HUES64 (cell line): Measurements from ENCODE around the gene MEIS1.

Experiments used
- H3K27ac ChIP-seq: 2 replicates; pipeline ENCODE4 v1.7.0; 2013; ENCODE audit warnings: low read depth, low read length, inconsistent platforms
- H3K27me3 ChIP-seq: 2 replicates; pipeline ENCODE4 v1.6.1; 2013; ENCODE audit warnings: mild to moderate bottlenecking, low read length; ENCODE audit not compliant: insufficient read depth
- H3K36me3 ChIP-seq: 2 replicates; pipeline ENCODE4 v1.6.1; 2013; ENCODE audit warnings: mild to moderate bottlenecking, low read length; ENCODE audit not compliant: insufficient read depth
- H3K4me1 ChIP-seq: 2 replicates; pipeline ENCODE4 v1.6.1; 2013; ENCODE audit warnings: mild to moderate bottlenecking, low read length, moderate library complexity; ENCODE audit not compliant: insufficient read depth
- H3K4me3 ChIP-seq: 2 replicates; pipeline ENCODE4 v1.5.1; 2013; ENCODE audit warnings: mild to moderate bottlenecking, low read length, moderate library complexity
- H3K9ac ChIP-seq: 2 replicates; pipeline ENCODE4 v1.6.1; 2013; ENCODE audit warnings: mild to moderate bottlenecking, low read depth, low read length
- H3K9me3 ChIP-seq: 2 replicates; pipeline ENCODE4 v1.6.1; 2013; ENCODE audit warnings: low read depth, low read length; ENCODE audit not compliant: insufficient read depth
- WGBS: fragments of 150-250, 120-280 bp; methylation state at CpG from one replicate; pipeline ENCODE4 v1.1.7; 2013; ENCODE audit warnings: missing lambda C conversion rate; 5-methylcytosine and 5-hydroxymethylcytosine counted together

Gene MEIS1

DNA sequence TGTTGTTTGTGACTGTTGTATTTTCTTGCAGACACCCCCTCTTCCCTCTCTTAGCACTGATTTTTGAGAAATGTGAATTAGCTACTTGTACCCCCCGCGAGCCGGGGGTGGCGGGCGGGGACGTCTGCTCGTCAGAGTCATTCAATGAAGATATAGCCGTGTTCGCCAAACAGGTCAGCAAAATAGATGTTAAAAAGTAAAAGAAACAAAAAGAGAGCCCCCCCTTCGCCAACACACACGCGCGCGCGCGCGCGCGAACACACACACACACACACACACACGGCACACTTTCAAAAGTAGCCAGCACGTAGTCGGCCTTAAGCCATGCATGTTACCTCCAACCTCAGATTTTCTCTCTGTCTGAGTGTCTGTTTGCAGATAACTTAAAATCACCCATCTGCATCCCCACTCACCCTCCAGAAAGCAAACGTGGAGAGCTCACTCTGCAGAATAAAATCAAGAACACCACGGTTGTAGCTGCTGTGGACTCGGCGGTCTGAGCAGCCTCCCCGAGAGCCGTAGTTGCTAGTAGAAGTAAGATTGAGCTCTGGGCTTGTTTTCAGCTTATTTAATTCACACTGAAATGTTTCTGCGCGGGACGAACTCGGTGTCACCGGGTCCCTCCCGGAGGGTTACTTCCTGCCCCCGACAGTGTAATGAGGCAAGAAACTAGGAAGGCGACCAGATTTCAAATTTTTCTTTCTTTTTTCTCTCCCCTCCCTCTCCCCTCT lies 5.1 kb downstream of the MEIS1 start:
- Histone ChIP-seq H3K4me3 (peak overlapping the region; percentile 59), H3K9me3 (no peaks in the 10 kb centered on the region), H3K27ac (no peak overlapping the region), H3K9ac (peak overlapping the region; percentile 34; the same call in 1 of the 2 replicates), H3K36me3 (no peaks in the 10 kb centered on the region), H3K4me1 (peaks cover 78% of the 10 kb centered on the region), H3K27me3 (peaks cover 100% of the 10 kb centered on the region)
- WGBS: 2% methylated on average over 36 of the region's 36 CpGs

DNA sequence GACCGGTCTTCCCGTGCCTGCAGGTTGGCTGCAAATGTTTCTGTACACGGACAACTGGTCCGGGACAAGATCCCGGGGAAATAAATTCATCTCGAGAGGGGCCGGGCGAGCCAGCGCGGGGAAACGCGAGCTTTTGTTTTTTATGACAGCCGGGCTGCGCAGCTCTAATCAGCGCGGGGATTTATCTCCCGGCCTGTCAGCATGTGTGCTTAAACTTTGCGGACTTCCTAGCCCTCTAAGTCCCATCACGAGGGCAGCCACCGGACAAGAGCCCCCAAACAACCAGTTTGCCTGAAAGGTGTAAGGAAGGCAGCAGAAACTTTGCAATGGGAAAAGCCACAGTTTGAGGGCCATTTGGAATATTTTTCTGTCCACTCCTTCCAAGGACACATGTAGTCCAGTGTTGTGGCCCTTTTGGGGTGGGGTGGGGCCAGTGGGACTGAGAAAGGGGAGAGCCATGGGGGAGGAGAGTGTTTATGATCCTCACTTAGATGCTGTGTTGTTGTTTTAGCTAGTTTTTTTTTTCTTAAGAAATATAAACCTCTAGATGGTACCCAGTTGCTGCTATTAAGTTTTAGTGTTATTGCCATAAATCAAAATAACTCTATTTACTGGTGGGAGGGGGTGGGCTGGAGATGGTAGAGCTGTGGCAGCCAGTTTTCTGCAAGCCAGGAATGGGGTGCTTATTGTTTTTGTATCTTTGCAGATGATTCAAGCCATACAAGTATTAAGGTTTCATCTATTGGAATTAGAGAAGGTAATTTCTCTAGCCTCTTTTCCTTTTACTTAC lies 6.0 kb downstream of the MEIS1 start:
- Histone ChIP-seq H3K4me3 (no peak overlapping the region; the same call in 1 of the 2 replicates), H3K9ac (no peak overlapping the region), H3K4me1 (peaks cover 70% of the 10 kb centered on the region), H3K27ac (no peak overlapping the region), H3K36me3 (no peaks in the 10 kb centered on the region), H3K9me3 (no peaks in the 10 kb centered on the region), H3K27me3 (peaks cover 100% of the 10 kb centered on the region)
- 1% methylated on average over 20 of the region's 20 CpGs for WGBS

DNA sequence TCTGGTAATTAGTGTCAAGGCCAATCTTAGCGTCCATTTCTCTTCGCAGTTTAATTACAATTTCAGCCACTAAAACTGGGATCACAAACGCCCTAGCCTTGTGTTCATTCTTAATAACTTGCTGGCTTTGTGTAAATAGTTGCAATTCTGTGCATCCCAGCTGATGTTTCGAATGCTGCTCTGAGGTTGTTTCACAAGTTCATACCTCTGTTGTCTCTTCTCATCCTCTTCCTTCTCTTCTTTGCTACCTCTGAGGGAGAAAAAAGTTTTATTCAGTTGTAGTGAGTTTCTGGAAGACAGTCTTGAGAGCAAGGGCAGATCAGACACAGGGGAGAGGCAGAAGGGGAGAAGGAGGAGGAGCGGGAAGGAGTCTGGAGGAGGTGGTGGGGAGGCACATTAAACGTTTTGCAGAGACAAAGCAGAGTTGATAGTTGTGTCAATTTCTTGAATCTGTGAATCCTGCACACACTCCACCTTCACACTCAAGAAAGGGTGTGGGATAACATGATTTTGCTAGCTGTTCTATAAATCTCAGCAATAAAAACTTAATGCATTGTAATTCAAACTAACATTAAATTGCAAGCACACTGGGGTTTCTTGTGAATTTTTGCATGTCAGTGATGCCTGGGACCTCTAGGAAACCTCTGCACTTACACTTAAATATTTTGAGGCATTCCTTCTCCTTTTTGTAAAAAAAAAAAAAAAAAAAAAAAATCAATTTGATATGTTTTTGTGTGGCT lies 6.8 kb downstream of the MEIS1 start:
- Histone ChIP-seq H3K4me3 (no peak overlapping the region), H3K27me3 (peaks cover 100% of the 10 kb centered on the region), H3K27ac (no peak overlapping the region), H3K4me1 (peaks cover 63% of the 10 kb centered on the region), H3K9me3 (no peaks in the 10 kb centered on the region), H3K9ac (no peak overlapping the region), H3K36me3 (no peaks in the 10 kb centered on the region)
- 12% methylated on average over 5 of the region's 6 CpGs for WGBS

DNA sequence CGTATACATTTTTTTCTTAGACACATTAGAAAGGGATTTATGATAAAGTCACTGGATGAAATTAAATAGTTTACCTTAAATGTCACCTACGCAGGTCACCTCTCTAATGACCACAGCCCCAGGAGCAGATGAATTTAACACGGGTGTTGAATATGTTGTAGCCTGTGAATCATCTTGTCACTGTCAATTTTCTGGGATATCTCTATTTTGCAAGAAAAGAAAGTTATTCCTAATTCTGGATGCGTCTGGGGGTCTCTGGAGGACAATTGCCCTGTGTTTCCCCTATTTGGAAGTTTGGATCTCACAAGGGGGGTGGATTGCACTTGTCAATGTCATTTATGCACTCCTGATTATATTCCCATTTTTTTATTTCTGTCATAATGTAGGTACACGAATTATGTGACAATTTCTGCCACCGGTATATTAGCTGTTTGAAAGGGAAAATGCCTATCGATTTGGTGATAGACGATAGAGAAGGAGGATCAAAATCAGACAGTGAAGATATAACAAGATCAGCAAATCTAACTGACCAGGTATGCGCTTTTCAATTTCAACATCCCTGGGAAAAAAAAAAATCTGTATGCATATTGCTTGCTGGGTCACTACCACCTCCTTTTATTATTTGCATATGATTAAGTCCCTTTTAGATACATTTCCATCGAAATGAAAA lies 7.7 kb downstream of the MEIS1 start:
- H3K27ac ChIP-seq: no peak overlapping the region
- no peak overlapping the region for H3K4me3 ChIP-seq
- WGBS: 32% methylated on average over 9 of the region's 10 CpGs
- no peak overlapping the region for H3K9ac ChIP-seq
- no peaks in the 10 kb centered on the region for H3K9me3 ChIP-seq
- H3K4me1 ChIP-seq: peaks cover 61% of the 10 kb centered on the region
- H3K36me3 ChIP-seq: no peaks in the 10 kb centered on the region
- H3K27me3 ChIP-seq: peaks cover 100% of the 10 kb centered on the region

DNA sequence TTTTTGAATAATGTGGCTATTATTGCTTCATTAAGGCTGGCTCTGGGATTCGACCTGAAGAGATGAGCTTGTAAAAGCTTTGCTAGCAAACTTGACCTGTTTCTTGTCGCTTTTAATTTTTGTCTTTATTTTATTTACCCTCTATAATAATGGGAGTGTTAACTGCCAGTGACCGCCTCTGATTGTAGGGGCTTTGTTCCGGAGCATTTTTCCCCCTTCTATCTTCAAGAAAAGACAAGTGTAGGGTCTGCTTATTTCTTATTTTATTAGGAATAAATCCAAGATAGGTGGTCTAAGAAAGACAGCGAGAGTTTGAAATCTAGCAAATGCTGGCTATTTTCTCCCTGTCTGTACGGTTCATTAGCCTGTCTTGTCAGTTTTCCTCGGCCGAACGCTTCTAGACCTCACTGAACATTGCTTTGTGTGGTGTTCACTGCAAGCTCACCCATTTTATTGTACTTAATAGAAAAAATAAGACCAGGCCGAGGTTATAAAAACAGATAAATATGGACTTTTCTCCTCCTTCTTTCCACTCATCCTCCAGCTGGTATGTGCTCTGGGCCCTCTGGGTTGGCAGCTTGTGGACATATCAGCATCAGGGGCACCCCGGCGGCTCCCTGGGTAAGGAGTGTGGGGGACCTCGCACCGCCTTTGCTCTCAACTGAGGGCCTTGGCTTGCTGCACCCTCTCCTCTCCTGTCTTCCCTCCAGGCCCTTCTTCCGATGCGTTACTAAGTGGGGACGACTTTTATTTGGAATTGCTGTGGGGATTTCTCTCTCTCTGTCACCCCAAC lies 8.5 kb downstream of the MEIS1 start:
- H3K4me3 ChIP-seq: no peak overlapping the region
- H3K4me1 ChIP-seq: peaks cover 53% of the 10 kb centered on the region
- no peaks in the 10 kb centered on the region for H3K36me3 ChIP-seq
- WGBS: 24% methylated on average over 11 of the region's 17 CpGs
- H3K9ac ChIP-seq: no peak overlapping the region
- peaks cover 100% of the 10 kb centered on the region for H3K27me3 ChIP-seq
- H3K27ac ChIP-seq: no peak overlapping the region
- H3K9me3 ChIP-seq: no peaks in the 10 kb centered on the region

DNA sequence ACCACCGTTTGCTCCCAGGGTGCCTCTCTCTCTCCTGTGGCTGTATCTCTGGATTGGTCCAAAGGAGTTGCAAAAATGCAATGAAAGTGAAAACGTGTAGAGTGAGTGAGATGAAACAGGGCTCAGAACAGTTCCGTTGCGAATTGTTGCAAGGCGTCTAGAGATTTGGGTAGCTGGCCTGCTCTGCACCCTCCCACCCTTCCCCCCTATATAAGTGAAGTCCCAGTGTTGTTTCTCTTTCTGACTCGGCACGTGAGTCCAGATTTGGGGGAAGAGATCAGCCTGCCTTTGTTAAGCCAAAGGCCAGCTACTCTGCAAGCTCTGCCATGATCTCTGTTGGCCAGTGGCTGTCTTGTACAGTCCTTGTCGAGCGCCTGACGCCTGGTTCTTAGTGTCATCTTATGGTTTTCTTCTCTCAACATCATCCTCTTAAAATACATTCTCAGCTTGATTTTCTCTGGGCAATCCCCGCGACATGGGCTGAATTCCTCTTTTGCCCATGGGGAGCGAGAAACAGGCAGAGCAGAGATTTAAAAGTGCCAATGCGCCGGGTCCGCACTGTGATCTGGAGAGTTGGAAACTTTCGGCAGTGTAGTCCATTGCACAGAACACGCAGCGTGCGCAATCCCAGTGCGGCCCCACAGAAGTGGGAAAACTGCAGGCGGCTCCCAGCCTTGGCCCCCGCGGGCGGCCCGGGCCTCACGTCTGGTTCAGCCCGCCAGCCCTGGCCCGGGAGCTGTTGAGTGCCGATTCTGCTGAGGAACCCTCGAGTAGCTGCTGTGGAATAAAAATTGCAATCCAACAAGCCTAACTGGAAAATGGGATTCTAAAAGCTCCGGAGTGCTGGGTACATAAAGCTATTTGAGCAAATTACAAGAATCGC lies 9.3 kb downstream of the MEIS1 start:
- peaks cover 95% of the 10 kb centered on the region for H3K27me3 ChIP-seq
- H3K9ac ChIP-seq: no peak overlapping the region
- H3K27ac ChIP-seq: no peak overlapping the region
- no peaks in the 10 kb centered on the region for H3K36me3 ChIP-seq
- H3K4me1 ChIP-seq: peaks cover 46% of the 10 kb centered on the region
- no peak overlapping the region; the same call in 1 of the 2 replicates for H3K4me3 ChIP-seq
- no peaks in the 10 kb centered on the region for H3K9me3 ChIP-seq
- WGBS: 7% methylated on average over 32 of the region's 33 CpGs

GRCh38 chr2:66445076-66445924 lies 10.4 kb downstream of the MEIS1 start:
- no peaks in the 10 kb centered on the region for H3K9me3 ChIP-seq
- no peaks in the 10 kb centered on the region for H3K36me3 ChIP-seq
- peaks cover 84% of the 10 kb centered on the region for H3K27me3 ChIP-seq
- H3K4me3 ChIP-seq: peak overlapping the region; percentile 44
- peaks cover 39% of the 10 kb centered on the region for H3K4me1 ChIP-seq
- WGBS: 1% methylated on average over 52 of the region's 52 CpGs
- H3K27ac ChIP-seq: no peak overlapping the region
- no peak overlapping the region for H3K9ac ChIP-seq

DNA sequence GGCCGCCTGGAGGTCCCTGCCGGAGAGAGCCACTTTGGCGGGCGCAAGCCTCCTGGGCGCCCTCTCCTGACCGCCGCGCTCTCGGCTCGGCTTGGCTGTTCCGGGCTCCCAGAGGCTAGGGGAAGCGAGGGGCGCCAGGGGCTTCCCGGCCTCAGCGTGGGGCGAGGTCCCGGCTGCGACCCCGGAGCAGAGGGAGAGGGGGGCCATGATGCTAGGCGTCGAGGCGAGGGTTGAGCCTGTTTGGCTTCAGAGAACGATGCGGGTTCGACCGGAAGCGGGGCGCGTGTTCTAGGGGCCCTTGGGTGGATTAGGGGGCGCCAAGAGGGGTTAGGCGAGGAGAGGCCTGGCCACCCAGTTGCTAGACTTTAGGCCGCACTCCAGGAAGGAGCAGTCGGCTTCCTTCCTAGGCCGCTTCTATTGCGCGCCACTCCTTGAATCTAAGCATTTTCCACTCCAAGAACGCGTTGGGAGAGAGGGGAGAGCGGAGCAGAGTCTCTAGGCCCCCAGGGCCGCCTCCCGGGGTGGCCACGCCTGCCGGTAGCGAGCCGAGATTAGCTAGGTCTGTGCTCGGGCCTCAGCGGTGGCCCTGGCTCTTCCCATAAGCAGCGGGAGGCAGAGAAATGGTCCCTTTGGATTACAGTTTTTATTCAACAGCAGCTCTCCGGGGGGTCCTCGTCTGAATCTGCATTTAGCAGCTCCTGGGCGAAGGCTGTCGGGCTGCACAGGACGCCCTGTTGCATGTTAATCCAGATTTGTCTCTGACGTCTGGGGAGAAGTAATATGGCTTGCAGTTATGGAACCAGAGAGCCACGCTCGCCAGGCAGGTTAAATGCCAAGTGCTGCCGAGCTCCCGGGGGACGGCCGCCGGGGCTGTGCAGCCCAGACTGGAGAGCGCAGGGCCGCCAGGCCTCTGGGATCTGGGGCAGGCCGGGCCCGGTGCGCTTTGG lies 11.3 kb downstream of the MEIS1 start:
- 2% methylated on average over 66 of the region's 66 CpGs for WGBS
- Histone ChIP-seq H3K27me3 (peaks cover 78% of the 10 kb centered on the region), H3K9ac (peak overlapping the region; percentile 37; the same call in 1 of the 2 replicates)

More for the DNA sequence above, 11.3 kb downstream of the MEIS1 start:
- no peak overlapping the region for H3K27ac ChIP-seq
- H3K9me3 ChIP-seq: no peaks in the 10 kb centered on the region
- H3K36me3 ChIP-seq: no peaks in the 10 kb centered on the region
- peak overlapping the region; percentile 44 for H3K4me3 ChIP-seq
- peaks cover 37% of the 10 kb centered on the region for H3K4me1 ChIP-seq
